ENCODE results near the gene ZMPSTE24.

The ZMPSTE24 gene

GRCh38 chr1:40303790-40304189 lies 45.8 kb downstream of the ZMPSTE24 start:
- DNase-seq (ENCODE audit: low read depth in 2 of 2), result no peak

GRCh38 chr1:40305451-40305850 lies 47.4 kb downstream of the ZMPSTE24 start:
- DNase-seq (ENCODE audit: low read depth in 2 of 2), result peak in 1 of 2 donors; percentile 16

GRCh38 chr1:40305871-40306270 lies 47.8 kb downstream of the ZMPSTE24 start:
- DNase-seq (ENCODE audit: low read depth in 2 of 2), result no peak

GRCh38 chr1:40306296-40306695 lies 48.3 kb downstream of the ZMPSTE24 start:
- no peak for DNase-seq (ENCODE audit: low read depth in 2 of 2)

GRCh38 chr1:40307186-40307585 lies 49.1 kb downstream of the ZMPSTE24 start:
- no peak for DNase-seq (ENCODE audit: low read depth in 2 of 2)

- no peak for DNase-seq (ENCODE audit: low read depth in 2 of 2)
Observed at GRCh38 chr1:40308036-40308727, 50.1 kb downstream of the ZMPSTE24 start.

GRCh38 chr1:40309374-40310128 lies 51.5 kb downstream of the ZMPSTE24 start:
- no peak for DNase-seq (ENCODE audit: low read depth in 2 of 2)

GRCh38 chr1:40310129-40310461 lies 52.1 kb downstream of the ZMPSTE24 start:
- DNase-seq (ENCODE audit: low read depth in 2 of 2), result no peak

GRCh38 chr1:40310983-40311642 lies 53.1 kb downstream of the ZMPSTE24 start:
- no peak for DNase-seq (ENCODE audit: low read depth in 2 of 2)

GRCh38 chr1:40311692-40312091 lies 53.7 kb downstream of the ZMPSTE24 start:
- no peak for DNase-seq (ENCODE audit: low read depth in 2 of 2)

- peak in 1 of 2 donors; percentile 13 for DNase-seq (ENCODE audit: low read depth in 2 of 2)
Observed at GRCh38 chr1:40312238-40313205, 54.5 kb downstream of the ZMPSTE24 start.

- no peak for DNase-seq (ENCODE audit: low read depth in 2 of 2)
Observed at GRCh38 chr1:40313329-40313957, 55.4 kb downstream of the ZMPSTE24 start.

- no peak for DNase-seq (ENCODE audit: low read depth in 2 of 2)
Observed at GRCh38 chr1:40313958-40314720, 56.1 kb downstream of the ZMPSTE24 start.

- DNase-seq (ENCODE audit: low read depth in 2 of 2), result no peak
Observed at GRCh38 chr1:40314721-40315238, 56.7 kb downstream of the ZMPSTE24 start.

- DNase-seq (ENCODE audit: low read depth in 2 of 2), result peak; percentile 79 to 83
Observed at GRCh38 chr1:40315239-40315794, 57.3 kb downstream of the ZMPSTE24 start.

GRCh38 chr1:40315795-40316594 lies 58.0 kb downstream of the ZMPSTE24 start:
- DNase-seq (ENCODE audit: low read depth in 2 of 2), result peak in 1 of 2 donors; percentile 11

- peak in 1 of 2 donors; percentile 36 for DNase-seq (ENCODE audit: low read depth in 2 of 2)
Observed at GRCh38 chr1:40316595-40317393, 58.8 kb downstream of the ZMPSTE24 start, which contains the start of gene COL9A2. Gene COL9A2, minus strand, starts transcription at chr1:40317286. Its CDS starts 89 bp downstream, at chr1:40317197.

Data from stimulated activated CD4-positive, alpha-beta T cell treated with anti-CD3 and anti-CD28 coated beads, Interleukin-15, amount 100 ng/mL, for 48 hours (primary cell).